Ishikawa (cell line): ENCODE results near the gene CD99L2.

Source experiments
- CEBPB ChIP-seq: IDR thresholded peaks from 2 replicates; pipeline ENCODE4 v1.6.1; 2012
- EP300 ChIP-seq: IDR thresholded peaks from 2 replicates; pipeline ENCODE4 v1.6.1; 2012; ENCODE audit warnings: borderline replicate concordance
- RAD21 ChIP-seq: IDR thresholded peaks from 2 replicates; pipeline ENCODE4 v1.6.1; 2012; ENCODE audit warnings: low read depth
- TAF1 ChIP-seq: IDR thresholded peaks from 2 replicates; pipeline ENCODE4 v1.6.1; 2012; ENCODE audit warnings: low read depth, mild to moderate bottlenecking
- TCF12 ChIP-seq: IDR thresholded peaks from 2 replicates; pipeline ENCODE4 v1.6.1; 2012; ENCODE audit warnings: low read depth
- TEAD4 ChIP-seq: IDR thresholded peaks from 2 replicates; pipeline ENCODE4 v1.6.1; 2012
- TF ChIP-seq, protein P1 (sequence below): IDR thresholded peaks from 2 replicates; pipeline ENCODE4 v1.6.1; 2012

DNA sequence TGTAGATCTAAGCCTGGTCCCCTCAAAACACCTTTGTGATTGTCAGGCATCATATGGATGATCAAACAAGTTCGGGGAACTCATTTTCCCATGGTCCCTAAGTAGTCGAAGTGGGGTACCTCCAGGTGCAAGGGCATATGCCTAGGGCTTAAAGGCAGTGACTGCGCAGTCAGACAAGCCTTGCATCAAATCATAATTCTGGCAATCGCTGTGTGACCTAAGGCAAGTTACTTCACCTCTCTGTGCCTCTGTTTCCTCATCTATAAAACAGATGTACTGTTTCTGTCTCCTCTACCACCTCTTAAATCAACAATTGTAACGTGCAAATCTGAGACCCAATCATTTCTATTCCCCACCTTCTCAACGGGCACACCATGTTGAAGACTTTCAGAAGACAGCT is 1.8 kb downstream of the CD99L2 start:
- TF ChIP-seq, protein P1, sequence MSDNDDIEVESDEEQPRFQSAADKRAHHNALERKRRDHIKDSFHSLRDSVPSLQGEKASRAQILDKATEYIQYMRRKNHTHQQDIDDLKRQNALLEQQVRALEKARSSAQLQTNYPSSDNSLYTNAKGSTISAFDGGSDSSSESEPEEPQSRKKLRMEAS = no peak
- no peak for TF ChIP-seq TAF1
- TF ChIP-seq TEAD4 = no peak
- no peak for TF ChIP-seq CEBPB
- TF ChIP-seq EP300 = no peak
- TF ChIP-seq RAD21 = no peak
- TF ChIP-seq TCF12 = no peak
